PC-9 (cell line): ENCODE results near the gene RASD2. TPM values are rescaled to one million over a fixed set of nuclear protein-coding genes. Genes with fewer than 3 reads are reported as not detected.

Experiments
- BruUV-seq: library from RNA; stranded (reverse); fragments of 400-500 nt; replicated peaks from 2 replicates; lab custom pipeline; 2021; lab: Mats Ljungman, UMichigan
- CTCF ChIA-PET: fragments of 300-600 bp; sonication (Branson Sonifier 250); formaldehyde crosslinking; loops from one replicate; lab custom pipeline; 2022; ENCODE audit warnings: antibody characterized with exemption; lab: Charles Lee
- POLR2A ChIA-PET: fragments of 300-600 bp; sonication (Branson Sonifier 250); formaldehyde crosslinking; loops from one replicate; lab custom pipeline; 2022; ENCODE audit warnings: antibody characterized with exemption; ENCODE audit not compliant: unreplicated experiment; lab: Charles Lee
- DNase-seq, 2 experiments: peaks; one replicate each; pipeline versions ENCODE4 v3.0.0 to v3.0.0-alpha.2; 2015 to 2022; ENCODE audit warnings: mixed read lengths in 1 of 2
- H2AFZ ChIP-seq: fragments of 200-600 bp; sonication (generic); 2 replicates; pipeline ENCODE4 v1.8.1; 2017; ENCODE audit warnings: antibody characterized with exemption
- H3F3A ChIP-seq: fragments of 200-600 bp; sonication (generic); 2 replicates; pipeline ENCODE4 v1.8.1; 2017; ENCODE audit warnings: antibody characterized with exemption, mild to moderate bottlenecking, low read depth; ENCODE audit not compliant: insufficient read depth
- H3K27ac ChIP-seq: fragments of 200-600 bp; sonication (generic); 2 replicates; pipeline ENCODE4 v1.6.1; 2016; ENCODE audit warnings: mixed run types
- H3K27me3 ChIP-seq: fragments of 200-600 bp; sonication (generic); 2 replicates; pipeline ENCODE4 v1.6.1; 2016; ENCODE audit warnings: low read depth, mixed run types; ENCODE audit not compliant: insufficient read depth
- H3K36me3 ChIP-seq: fragments of 200-600 bp; sonication (generic); 2 replicates; pipeline ENCODE4 v1.6.1; 2016; ENCODE audit warnings: low read depth, mixed run types
- H3K4me1 ChIP-seq: fragments of 200-600 bp; sonication (generic); replicated peaks from 2 replicates; pipeline ENCODE4 v1.6.1; 2016; ENCODE audit warnings: mixed run types; ENCODE audit not compliant: insufficient read depth
- H3K4me2 ChIP-seq: fragments of 200-600 bp; sonication (generic); 2 replicates; pipeline ENCODE4 v1.6.1; 2017; ENCODE audit warnings: mixed run types
- H3K4me3 ChIP-seq: fragments of 200-600 bp; sonication (generic); 2 replicates; pipeline ENCODE4 v1.6.1; 2016; ENCODE audit warnings: mixed run types
- H3K79me2 ChIP-seq: fragments of 200-600 bp; sonication (generic); 2 replicates; pipeline ENCODE4 v1.6.1; 2017; ENCODE audit warnings: low read depth, mixed run types
- H3K9me2 ChIP-seq: fragments of 200-600 bp; sonication (generic); 2 replicates; pipeline ENCODE4 v1.8.1; 2017; ENCODE audit warnings: mild to moderate bottlenecking; ENCODE audit not compliant: insufficient read depth
- H3K9me3 ChIP-seq: fragments of 200-600 bp; sonication (generic); 2 replicates; pipeline ENCODE4 v1.8.1; 2016; ENCODE audit warnings: low read depth; ENCODE audit not compliant: insufficient read depth
- H4K20me1 ChIP-seq: fragments of 200-600 bp; sonication (generic); 2 replicates; pipeline ENCODE4 v1.8.1; 2017; ENCODE audit not compliant: insufficient read depth
- CTCF ChIP-seq: fragments of 200-600 bp; sonication (generic); conservative IDR thresholded peaks from 2 replicates; pipeline ENCODE4 v1.6.1; 2017; ENCODE audit warnings: mixed run types, antibody characterized with exemption, mild to moderate bottlenecking, moderate library complexity
- EZH2 ChIP-seq: fragments of 200-600 bp; sonication (generic); IDR thresholded peaks from 2 replicates; pipeline ENCODE4 v1.8.0; 2017; ENCODE audit warnings: antibody characterized with exemption, low read depth
- intact Hi-C: fragments of 100-400 bp; cut with micrococcal nuclease; formaldehyde crosslinking; loops from one replicate; pipeline ENCODE4 v1.10.0; 2022; ENCODE audit not compliant: unreplicated experiment
- total RNA-seq: library from RNA; stranded (reverse); gene quantifications from 2 replicates; pipeline ENCODE4 v1.2.3, GENCODE V29; 2021

The RASD2 gene
- total RNA-seq, 1 experiment from 2014 or later, result 0.70 TPM

GRCh38 chr22:35563211-35563610 is 22.6 kb downstream of the RASD2 start:
- Histone ChIP-seq H3K9me3 (no peaks in the 10 kb centered on the region; the same call in 1 of the 2 replicates), H3K4me2 (no peak overlapping the region), H3K9me2 (no peaks in the 10 kb centered on the region), H3K4me3 (no peak overlapping the region), H3K79me2 (no peaks in the 10 kb centered on the region), H3K27me3 (no peaks in the 10 kb centered on the region), H4K20me1 (no peaks in the 10 kb centered on the region), H3F3A (peaks cover 57% of the 10 kb centered on the region; the same call in 1 of the 2 replicates), H3K27ac (no peak overlapping the region), H2AFZ (no peak overlapping the region), H3K4me1 (peaks cover 14% of the 10 kb centered on the region), H3K36me3 (no peaks in the 10 kb centered on the region)
- intact Hi-C loops, result loop anchor here (10.0 kb wide), 1 partner anchor 68 kb away; no protein-coding TSS in a partner anchor
- POLR2A ChIA-PET, result no interaction called here
- no peak for DNase-seq
- CTCF ChIA-PET, result no interaction called here
- no TSS peak for BruUV-seq
- TF ChIP-seq CTCF (no peak), EZH2 (no peak)

GRCh38 chr22:35564975-35565867 is 24.6 kb downstream of the RASD2 start:
- TF ChIP-seq CTCF (no peak), EZH2 (no peak)

GRCh38 chr22:35567351-35568141 is 26.9 kb downstream of the RASD2 start:
- Histone ChIP-seq H3K79me2 (no peaks in the 10 kb centered on the region), H3K4me3 (no peak overlapping the region), H4K20me1 (peaks cover 16% of the 10 kb centered on the region; the same call in 1 of the 2 replicates), H3K9me2 (no peaks in the 10 kb centered on the region), H3F3A (peaks cover 76% of the 10 kb centered on the region), H3K4me2 (no peak overlapping the region), H3K4me1 (peaks cover 18% of the 10 kb centered on the region), H3K27me3 (no peaks in the 10 kb centered on the region), H3K9me3 (no peaks in the 10 kb centered on the region), H3K36me3 (no peaks in the 10 kb centered on the region), H3K27ac (no peak overlapping the region), H2AFZ (no peak overlapping the region)
- TF ChIP-seq CTCF, result no peak
- TF ChIP-seq EZH2, result no peak
- no TSS peak for BruUV-seq
- ChIA-PET POLR2A (no interaction called here), CTCF (no interaction called here)
- intact Hi-C loops, result loop anchor here (2.0 to 10.0 kb wide), 2 partner anchors 27 to 73 kb away; partner anchors contain the start of gene RASD2
- DNase-seq, result no peak

More at GRCh38 chr22:35564975-35565867, 24.6 kb downstream of the RASD2 start:
- ChIA-PET CTCF (no interaction called here), POLR2A (no interaction called here)
- Histone ChIP-seq H3K9me2 (no peaks in the 10 kb centered on the region), H3K4me2 (no peak overlapping the region), H3K27ac (no peak overlapping the region), H4K20me1 (peaks cover 16% of the 10 kb centered on the region; the same call in 1 of the 2 replicates), H3K36me3 (no peaks in the 10 kb centered on the region), H2AFZ (no peak overlapping the region), H3K9me3 (no peaks in the 10 kb centered on the region), H3K79me2 (no peaks in the 10 kb centered on the region), H3K27me3 (no peaks in the 10 kb centered on the region), H3F3A (peaks cover 68% of the 10 kb centered on the region; the same call in 1 of the 2 replicates), H3K4me1 (peaks cover 29% of the 10 kb centered on the region), H3K4me3 (no peak overlapping the region)
- no peak for DNase-seq
- intact Hi-C loops, result loop anchor here (10.0 kb wide), 1 partner anchor 70 kb away; no protein-coding TSS in a partner anchor
- no TSS peak for BruUV-seq
